Testis (tissue), 2 donors: ENCODE results near the gene MBTD1.

Experiments used
- CTCF ChIP-seq, 3 experiments: fragments of 450-650 bp in 2 of 3; fragments of 200-600 bp in 1 of 3; sonication (generic) in 1 of 3; IDR thresholded peaks; one replicate each; pipeline ENCODE4 v1.5.1; 2016 to 2019; ENCODE audit warnings: antibody characterized with exemption in 3 of 3, mild to moderate bottlenecking in 2 of 3, moderate library complexity in 1 of 3
- POLR2A ChIP-seq: fragments of 450-650 bp; IDR thresholded peaks from one replicate; pipeline ENCODE4 v1.6.1; 2017; ENCODE audit warnings: antibody characterized with exemption, mild to moderate bottlenecking, moderate library complexity

DNA sequence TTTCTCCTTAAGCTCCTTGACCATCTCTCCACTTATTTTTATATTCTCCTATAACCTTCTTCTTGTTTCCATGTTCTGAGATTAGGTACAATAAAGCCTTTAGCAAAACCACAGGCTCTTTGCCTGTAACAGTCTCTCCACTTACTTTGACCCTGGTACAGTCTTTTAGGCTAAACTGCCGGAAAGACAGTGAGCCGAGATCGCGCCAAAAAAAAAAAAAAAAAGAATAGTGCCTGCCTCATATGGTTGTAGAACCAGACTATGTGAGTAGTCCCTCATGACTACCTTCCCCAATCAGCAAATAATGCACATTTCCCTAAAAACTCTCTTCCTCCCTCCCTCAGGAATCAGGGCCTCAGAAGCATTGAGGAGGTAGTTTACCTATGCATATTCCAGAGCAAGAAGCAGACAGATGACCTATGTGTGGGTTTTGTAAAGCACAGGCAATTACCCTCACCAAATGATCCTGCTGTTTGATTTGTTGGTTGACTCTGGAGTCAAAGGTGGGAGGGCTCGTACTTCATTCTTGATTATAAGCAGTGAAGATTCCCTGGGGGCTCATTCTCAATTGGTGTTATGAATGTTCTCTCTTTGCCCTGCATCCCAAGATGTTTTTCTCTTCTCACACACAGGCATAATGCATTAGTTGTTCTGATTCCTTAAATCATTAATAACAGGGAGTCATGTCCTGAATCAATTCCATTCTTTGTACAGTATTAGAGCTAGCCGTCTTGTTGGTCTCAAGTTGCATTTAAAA, 115.4 kb downstream of the MBTD1 start:
- no peak for TF ChIP-seq POLR2A
- no peak for TF ChIP-seq CTCF (IDR thresholded peaks at IDR 0.05)
